GM18499 (cell line): ENCODE data around the gene SAXO1.
"Not testable (repeated sequence)": the region's sequence is repeated elsewhere in the genome, so short reads cannot be mapped to it uniquely, and the experiment has no call there.

Source experiments
- ATAC-seq: cut with Tn5 transposase; IDR thresholded peaks from one replicate; pipeline ENCODE4 v1.9.1; 2021; ENCODE audit warnings: moderate number of reproducible peaks; ENCODE audit not compliant: insufficient read depth, unreplicated experiment

SAXO1 gene

DNA sequence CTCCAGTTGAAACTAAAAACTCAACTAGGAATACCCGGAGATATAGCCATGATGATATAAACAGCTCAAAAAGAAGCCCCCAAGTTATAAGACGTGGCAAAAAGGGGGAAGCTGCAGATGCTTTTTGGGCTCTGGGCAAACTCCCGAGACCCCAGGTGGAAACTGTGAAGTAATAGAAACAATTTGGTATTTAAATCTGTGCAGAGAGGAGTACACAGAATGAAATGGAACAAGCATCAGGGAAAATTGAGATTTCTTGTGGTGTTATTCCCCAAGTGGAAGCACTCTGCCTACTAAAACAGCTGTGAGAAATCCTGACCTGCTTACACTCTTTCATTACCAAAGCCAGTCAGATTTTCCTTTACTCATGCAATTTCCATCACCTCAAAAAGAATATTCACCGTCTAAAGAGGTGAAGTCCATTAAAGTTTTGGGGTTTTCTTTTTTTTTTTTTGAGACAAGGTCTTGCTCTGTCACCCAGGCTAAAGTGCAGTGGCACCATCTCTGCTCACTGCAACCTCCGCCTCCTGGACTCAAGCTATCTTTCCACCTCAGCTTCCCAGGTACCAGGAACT lies 23.5 kb downstream of the SAXO1 start:
- ATAC-seq, result no peak

DNA sequence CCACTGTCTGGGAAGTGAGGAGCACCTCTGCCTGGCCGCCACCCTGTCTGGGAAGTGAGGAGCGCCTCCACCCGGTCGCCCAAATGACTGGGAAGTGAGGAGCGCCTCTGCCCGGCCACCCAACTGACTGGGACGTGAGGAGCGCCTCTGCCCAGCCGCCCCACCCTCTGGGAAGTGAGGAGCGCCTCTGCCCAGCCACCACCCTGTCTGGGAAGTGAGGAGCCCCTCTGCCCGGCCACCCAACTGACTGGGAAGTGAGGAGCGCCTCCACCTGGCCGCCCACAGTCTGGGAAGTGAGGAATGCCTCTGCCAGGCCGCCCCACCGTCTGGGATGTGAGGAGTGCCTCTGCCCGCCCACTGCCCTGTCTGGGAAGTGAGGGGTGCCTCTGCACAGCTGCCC lies 32.9 kb downstream of the SAXO1 start:
- ATAC-seq, result no peak

DNA sequence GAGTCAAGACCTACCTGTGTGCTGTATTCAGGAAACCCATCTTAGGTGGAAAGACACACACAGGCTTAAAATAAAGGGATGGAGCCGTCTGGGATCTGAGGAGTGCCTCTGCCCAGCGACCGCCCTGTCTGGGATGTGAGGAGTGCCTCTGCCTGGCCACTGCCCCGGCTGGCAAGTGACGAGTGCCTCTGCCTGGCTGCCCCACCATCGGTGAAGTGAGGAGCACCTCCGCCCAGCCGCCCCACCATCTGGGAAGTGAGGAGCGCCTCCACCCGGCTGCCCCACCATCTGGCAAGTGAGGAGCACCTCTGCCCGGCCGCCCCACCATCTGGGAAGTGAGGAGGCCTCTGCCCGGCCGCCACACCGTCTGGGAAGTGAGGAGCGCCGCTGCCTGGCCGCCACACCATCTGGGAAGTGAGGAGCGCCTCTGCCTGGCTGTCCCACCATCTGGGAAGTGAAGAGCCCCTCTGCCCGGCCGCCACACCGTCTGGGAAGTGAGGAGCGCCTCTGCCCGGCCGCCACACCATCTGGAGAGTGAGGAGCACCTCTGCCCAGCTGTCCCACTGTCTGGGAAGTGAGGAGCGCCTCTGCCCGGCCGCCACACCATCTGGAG lies 33.7 kb downstream of the SAXO1 start:
- ATAC-seq, result no peak

DNA sequence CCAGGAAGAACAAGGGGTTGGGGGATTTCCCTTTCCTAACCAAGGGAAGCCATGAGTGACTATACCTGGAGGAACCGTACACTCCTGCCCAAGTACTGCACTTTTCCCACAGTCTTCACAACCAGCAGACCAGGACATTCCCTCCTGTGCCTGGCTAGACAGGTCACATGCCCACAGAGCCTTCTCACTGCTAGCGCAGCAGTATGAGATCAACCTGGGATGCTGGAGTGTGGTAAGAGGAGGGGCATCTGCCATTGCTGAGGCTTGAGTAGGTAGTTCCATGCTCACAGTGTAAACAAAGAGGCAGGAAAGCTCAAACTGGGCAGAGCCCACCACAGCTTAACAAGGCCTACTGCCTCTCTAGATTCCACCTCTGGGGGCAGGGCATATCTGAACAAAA lies 35.9 kb downstream of the SAXO1 start:
- ATAC-seq, result no peak

DNA sequence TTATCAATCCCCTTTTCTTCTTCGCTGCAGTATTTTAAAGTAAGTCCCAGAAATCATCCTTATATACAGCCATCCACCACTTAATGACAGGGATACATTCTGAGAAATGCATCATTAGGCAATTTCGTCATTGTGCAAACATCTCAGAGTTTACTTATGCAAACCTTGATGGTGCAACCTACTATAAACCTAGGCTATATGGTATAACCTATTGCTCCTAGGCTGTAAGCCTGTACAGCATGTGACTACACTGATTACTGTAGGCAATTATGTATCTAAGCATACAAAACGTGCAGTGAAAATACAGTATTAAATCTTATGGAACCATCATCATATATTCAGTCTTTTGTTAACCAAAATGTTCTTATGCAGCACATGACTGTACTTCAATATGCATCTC lies 36.8 kb downstream of the SAXO1 start:
- no peak for ATAC-seq

DNA sequence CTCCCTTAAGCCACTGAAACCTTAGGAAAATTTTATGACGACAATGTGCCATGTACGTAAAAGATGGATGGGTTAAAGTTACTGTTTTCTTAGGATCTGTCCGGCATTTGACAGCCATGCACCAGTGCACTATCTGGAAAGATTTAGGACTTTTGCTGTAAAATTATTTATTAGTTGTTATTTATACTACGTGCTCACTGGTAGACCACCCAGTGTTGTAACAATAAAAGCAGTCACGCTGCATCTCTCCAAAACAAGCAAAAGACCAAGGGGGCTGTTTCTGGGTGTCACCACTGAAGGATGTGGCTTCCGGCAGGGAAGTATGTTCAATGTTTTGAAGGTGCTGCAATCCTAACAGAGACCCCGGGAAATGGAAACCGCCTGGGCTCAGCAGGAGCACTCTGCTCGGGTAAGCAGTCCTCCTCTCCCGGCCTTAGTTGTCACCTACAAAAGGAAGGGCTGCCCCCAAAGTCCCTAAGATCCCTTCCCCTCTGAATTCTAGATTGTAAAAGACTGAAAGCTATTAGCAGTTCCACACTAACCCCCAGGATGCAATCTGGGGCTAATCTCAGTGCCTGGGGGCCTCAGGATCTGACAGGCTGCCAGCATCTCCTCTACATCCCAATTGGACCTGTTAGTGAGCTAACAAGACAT lies 38.6 kb downstream of the SAXO1 start:
- no peak for ATAC-seq

DNA sequence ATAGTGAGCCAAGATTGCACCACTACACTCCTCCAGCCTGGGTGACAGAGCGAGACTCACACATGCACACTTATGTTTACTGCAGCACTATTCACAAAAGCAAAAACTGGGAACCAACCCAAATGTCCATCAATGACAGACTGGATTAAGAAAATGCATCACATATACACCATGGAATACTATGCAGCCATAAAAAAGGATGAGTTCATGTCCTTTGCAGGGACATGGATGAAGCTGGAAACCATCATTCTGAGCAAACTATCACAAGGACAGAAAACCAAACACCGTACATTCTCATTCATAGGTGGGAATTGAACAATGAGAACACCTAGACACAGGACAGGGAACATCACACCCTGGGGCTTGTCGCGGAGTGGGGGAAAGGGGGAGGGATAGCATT lies 41.8 kb downstream of the SAXO1 start:
- ATAC-seq, result not testable (repeated sequence)

DNA sequence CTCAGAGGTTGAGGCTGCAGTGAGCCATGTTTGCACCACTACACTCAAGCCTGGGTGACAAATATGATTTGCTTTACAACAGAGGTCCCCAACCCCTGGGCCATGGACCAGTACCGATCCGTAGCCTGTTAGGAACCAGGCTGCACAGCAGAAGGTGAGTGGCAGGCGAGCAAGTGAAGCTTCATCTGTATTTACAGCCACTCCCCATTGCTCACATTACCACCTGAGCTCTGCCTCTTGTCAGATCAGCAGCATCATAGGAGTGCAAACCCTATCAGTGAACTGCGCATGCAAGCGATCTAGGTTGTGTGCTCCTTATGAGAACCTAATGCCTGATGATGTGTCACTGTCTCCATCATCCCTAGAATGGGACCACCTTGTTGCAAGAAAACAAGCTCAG lies 42.5 kb downstream of the SAXO1 start:
- ATAC-seq, result no peak

DNA sequence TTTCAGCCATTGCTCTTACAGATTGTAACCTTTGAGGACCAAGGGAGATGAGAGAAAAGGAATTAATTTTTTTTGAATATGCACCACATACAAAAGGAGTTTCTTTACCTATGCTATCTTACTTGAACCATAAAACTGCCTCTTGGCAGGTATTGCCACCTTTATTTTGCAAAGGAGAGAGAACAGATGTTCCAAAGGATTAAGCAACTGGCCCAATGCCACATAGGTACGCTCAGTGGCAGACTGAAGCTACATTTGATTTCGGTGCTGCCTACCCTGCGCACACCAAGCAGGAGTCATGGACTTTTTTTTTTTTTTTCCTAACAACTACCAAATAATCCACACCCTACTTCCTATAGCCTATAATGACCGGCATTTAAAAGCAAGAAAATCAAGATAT lies 43.1 kb downstream of the SAXO1 start:
- no peak for ATAC-seq

DNA sequence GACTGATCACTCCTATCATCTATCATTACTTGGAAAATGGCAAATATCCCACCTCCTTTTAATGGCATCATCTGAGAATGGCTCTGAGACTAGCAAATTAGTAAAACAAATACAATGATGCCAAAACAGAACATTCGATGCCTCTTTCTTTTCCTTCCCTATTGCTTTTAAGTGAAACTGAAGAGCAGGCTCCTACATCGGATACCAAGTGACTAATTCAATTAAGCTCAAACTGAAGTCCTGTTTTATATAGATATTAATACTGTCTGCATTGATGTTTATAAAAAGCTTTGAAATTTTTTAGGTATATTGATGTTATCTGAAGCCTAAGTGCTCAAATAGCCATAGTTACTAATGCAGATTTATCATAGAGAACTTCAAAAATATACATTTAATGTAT lies 43.9 kb downstream of the SAXO1 start:
- ATAC-seq, result no peak

DNA sequence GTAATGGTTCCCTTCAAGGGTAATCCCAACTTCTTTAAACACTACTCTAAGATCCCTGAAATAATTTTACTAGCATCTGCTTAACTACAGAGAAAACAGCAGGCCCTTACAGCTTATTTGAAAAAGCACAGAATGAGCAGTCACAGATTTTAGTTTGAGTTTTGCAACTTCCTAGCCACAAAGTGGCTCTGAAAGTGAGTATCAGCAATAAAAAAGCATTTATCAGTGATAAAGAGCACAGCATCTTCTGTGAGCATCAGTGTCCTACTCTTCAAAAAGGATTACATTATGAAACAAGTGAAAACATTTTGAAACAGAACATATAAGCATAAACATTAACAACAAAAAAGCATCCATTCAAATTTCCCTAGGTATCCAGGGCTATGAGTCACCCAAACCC lies 45.0 kb downstream of the SAXO1 start:
- ATAC-seq, result no peak

DNA sequence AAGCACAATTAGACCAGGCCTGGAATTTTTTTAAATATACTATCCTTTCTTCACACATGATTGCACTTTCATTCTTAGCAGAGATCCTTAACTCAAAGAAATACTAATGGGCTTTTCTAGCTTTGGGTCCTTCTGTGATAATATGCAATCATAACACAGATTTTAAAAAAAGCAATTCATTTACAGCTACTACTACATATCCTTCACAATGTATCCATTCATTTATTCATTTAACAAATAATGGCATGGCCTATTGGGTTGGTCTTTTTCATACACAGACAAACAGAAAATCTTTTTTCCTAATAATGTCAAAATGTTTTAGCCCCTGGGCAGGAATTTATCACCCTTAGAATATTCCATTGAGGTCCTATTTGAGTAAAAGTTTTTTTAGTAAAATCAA lies 47.0 kb downstream of the SAXO1 start:
- ATAC-seq, result no peak

DNA sequence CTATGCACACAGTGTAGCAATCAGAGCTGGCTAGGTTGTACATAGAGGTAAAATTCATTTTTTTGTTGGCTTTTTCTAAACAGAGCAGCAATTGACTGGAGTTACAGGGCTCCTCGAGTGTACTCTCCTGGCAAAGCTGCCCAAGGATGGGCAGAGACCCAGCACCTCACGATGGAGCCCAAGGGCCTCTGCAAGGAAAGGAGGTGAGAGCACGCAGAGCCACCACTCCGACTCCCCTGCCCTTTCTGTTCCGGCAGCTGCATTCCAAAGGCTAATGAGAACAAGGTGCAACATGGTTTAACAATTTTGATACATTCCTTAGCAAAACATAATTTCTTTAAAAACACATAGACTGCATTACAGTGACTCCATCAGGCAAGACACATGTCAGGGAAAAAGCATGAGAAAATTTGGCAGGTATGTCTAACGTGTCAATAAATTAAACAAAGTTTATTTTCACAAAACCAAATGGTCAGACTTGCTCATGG lies 47.5 kb downstream of the SAXO1 start:
- no peak for ATAC-seq

DNA sequence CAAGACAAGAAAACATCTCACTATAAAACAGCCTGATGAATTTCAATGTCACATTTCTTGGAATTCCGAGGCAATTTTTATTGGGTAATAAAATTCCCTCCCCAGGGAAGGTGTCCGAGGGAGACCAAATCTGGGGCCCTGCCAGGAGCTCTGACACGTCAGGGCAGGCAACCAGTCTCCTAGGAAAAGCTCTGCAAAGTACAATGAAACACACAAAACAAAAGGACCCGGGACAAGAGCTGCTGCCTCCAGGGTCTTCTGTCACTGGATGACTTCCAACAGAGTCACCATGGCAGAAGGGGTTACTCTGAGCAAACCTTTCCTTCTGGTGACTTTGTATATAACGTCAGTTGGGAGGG lies 50.8 kb downstream of the SAXO1 start:
- ATAC-seq, result no peak

DNA sequence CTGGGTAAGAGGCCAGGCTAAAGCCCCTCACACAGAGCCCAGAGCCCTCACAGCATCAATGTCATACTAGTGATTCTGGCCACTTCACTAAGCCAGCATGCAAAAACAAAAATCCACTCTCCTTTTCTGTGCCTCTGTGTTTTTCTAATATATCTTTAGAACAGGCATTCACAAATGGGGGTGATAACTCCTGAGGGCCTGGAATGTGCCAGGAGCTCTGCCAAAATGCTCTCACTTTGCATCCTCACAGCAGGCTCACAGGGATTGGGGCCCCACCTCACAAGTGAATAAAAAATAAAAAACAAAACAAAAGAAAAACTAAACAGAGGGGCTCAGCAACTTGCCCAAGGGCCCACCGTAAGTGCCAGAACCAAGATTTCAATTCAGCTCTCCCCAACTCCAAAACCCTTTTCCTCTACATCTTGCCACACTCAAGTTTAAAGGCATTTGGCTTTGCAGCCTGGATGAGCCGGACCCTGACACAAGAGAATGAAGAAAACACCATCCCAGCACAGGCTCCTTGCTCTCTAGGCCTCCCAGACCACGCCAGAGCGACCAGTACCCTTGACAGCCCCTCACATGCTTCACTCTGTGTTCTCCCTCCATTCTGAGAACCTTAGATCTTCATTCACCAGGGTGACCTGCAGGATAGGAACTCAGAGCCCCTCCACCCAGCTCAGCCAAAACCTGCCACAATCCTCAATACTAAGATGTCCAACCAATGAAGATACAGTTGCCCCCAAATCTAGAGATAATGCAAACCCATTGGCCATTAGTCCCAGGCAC lies 51.3 kb downstream of the SAXO1 start:
- ATAC-seq, result no peak

DNA sequence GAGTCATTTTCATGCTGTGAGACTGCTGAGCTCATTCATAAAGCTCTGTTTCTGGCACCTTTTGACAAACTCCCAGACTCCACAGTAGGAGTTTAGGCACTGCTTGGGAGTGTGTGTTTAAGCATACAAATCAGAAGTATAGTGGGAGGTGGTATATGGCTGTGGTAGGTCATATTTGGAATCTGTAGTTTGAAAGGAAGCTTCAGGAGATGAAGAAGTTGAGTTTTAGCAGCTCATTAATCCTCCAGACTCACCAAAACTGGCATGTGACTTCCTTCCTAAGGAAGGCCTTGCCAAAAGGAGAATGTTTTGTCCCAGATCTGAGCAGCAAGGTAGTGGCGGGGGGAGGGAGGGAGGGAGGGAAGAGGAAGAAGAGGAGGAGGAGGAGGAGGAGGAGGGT lies 52.8 kb downstream of the SAXO1 start:
- no peak for ATAC-seq

DNA sequence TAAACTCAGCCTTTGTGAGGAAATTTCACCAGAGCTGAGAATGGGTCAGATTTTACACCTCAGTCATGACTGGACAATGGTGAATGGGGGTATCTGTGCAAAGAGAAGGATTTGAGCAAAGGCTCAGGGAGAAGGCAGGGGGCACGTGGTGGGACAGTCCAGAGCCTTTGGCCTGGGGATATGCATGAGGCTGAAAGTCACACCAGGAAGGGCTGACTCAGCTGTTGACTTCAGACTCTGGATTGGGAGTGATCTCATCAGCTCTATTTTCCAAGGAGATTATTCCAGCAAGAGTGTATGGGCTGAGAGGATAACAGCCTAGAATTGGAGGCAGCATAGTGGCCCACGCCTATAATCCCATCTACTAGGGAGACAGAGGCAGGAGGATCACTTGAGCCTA lies 53.6 kb downstream of the SAXO1 start:
- ATAC-seq, result no peak

DNA sequence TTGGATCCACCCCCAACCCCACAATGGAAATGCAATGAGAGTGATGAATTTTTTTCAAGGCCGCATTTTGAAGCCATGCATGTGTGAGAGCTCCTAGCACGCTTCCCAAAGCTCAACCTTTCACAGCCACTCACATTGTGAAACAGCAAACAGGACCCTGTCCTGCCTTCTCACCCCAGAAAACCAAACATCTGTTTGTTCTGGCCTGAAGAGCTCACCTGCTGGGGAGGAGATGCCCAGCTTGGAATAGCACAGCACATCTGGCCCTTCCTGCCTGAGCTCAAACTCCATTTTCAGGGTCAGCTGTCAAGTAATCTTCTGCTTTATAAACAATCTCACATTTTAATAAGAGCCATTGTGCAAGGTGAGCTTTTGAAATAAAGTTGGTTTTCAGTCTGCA lies 54.8 kb downstream of the SAXO1 start:
- no peak for ATAC-seq

DNA sequence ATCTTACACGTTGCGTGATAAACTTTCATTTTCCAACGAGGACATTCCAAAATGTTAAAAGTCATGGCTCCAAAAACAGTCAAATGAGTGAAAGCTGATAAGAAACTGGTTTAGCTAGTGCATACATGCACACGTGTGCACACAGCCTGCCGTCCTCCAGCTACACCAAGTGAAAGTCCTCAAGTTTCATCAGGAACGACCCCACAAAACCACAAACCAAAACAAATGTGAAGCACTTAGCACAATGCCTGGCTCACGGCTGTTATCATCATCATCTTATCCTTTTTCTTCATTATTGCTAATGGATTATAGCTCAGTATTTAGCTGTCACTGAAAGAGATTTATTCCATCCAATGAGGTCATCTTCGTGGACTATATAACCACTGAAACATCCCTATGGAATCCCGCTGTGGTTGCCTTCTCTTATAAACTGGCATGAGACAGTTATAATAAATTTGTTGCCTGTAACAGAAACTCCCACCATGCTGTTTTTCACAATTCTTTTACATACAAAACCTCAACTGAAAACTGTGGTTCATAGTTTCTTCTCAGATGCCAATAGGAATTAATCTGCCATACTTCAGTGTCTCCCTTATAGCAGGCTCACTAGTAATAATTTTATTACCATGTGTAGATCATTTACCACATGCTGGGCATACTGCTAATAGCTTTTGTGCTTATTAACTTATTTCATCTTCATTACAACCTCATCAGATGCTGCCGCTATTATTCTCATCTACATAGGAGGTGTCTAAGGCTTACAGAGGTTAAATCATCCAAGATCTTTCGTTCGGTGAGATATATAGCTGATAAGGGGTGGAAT lies 56.1 kb downstream of the SAXO1 start:
- no peak for ATAC-seq

DNA sequence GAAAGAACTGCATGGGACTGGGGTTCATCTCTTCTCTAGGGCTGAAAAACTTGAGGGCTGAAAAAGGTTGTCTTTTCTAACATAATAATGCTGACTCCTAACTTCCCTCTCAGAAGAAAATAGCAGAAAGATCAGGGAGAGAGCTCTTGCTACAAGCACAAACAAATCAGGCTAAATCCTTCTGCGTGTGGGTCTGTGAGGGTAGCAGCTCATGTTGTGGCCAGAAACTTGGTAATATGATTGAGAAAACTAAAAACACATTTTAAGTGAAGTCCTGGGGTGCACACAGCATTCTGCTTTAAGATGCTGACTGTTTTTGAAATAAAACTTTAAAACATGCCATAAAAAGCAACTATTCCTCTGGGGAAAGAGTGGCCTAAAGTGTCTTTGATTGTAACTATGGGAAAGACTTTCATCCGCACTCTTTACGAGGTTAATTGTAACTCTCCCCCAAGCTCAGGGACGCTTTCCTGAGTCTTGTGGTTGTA lies 56.7 kb downstream of the SAXO1 start:
- ATAC-seq, result no peak
